GM21447 (cell line): ENCODE results near the gene CALML5.

ENCODE experiments used
- ATAC-seq: cut with Tn5 transposase; IDR thresholded peaks from one replicate; pipeline ENCODE4 v1.9.1; 2021; ENCODE audit not compliant: unreplicated experiment

CALML5 gene

DNA sequence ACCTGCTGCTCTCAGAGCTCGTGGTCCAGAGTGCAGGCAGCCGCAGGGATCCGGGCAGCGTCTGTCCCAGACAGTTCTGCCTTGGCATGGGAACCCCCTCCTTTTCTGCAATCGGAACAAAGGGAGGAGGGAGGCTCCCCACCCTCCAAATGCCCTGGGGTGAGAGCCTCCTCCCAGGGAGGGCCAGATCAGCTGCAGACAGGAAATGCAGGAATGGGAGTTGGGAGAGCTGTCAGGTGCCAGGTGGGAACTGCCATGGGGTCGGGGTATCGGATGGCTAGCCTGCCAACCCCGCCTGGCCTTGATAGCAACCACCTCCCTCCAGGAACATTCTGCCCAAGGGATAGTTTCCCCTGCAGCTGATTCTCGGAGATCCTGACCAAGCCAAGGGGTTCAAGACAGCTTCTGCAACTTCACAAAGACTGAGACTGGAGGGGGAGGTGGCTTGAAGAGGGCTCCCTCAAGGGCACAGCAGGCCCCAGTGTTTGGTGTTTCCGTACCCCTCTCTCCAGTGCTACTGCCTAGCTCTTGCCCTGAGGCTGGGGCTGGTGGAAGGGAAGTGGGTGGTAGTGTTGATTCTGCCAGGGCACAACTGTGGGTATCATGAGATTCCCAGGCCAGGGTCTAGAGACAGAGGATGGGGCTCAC lies at the start of gene CALML5:
TSS of gene CALML5 (minus strand) at position 78 of the 648 bp plus-strand sequence. CDS start 132 bp downstream, outside the sequence.
- no peak for ATAC-seq

GRCh38 chr10:5547931-5548660 lies 48.7 kb upstream of the CALML5 start:
- no peak for ATAC-seq

GRCh38 chr10:5547681-5547930 lies 48.2 kb upstream of the CALML5 start:
- no peak for ATAC-seq

- ATAC-seq, result no peak
Measured at GRCh38 chr10:5546891-5547680, 47.7 kb upstream of the CALML5 start.

GRCh38 chr10:5545778-5546710 lies 46.7 kb upstream of the CALML5 start:
- no peak for ATAC-seq

- ATAC-seq, result no peak
Measured at GRCh38 chr10:5545426-5545777, 46.0 kb upstream of the CALML5 start.

GRCh38 chr10:5545011-5545410 lies 45.6 kb upstream of the CALML5 start:
- no peak for ATAC-seq

GRCh38 chr10:5544216-5544805 lies 44.9 kb upstream of the CALML5 start:
- no peak for ATAC-seq

GRCh38 chr10:5543623-5544022 lies 44.3 kb upstream of the CALML5 start:
- ATAC-seq, result no peak

DNA sequence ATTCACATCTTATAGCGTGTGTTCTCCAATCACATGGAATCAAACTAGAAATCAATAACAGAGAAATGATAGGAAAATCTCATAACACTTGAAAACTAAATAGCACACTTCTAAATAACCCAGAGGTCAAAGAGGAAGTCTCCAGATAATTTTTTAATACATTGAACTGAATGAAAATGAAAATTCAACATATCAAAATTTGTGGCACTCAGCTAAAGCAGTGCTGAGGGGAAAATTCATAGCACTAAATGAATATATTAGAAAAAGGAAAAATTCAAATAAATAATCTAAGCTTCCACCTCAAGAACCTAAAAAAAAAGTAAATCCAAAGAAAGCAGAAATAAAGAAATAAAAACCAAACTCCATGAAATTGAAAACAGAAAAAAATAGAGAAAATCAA lies 42.7 kb upstream of the CALML5 start:
- ATAC-seq, result no peak

DNA sequence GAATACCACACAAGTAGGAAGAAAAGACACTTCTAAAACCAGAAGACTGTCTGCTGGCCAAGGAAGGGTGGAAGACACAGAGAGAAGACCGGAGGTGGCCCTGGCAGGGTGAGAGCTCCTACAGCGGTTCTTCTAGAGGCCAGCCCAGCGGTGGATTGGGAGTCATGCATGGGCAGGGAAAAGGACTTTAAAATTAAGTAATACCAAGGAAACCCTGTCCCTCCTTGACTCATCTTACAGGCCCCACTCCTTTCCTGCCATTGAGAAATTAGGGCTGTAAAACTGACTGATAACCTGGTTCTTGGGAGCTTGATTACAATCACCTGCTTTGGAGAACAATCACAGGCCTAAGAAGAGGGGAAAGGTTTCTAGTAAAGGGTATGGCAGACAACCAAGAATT lies 41.5 kb upstream of the CALML5 start:
- ATAC-seq, result no peak

- ATAC-seq, result no peak
Measured at GRCh38 chr10:5540080-5540479, 40.7 kb upstream of the CALML5 start.

DNA sequence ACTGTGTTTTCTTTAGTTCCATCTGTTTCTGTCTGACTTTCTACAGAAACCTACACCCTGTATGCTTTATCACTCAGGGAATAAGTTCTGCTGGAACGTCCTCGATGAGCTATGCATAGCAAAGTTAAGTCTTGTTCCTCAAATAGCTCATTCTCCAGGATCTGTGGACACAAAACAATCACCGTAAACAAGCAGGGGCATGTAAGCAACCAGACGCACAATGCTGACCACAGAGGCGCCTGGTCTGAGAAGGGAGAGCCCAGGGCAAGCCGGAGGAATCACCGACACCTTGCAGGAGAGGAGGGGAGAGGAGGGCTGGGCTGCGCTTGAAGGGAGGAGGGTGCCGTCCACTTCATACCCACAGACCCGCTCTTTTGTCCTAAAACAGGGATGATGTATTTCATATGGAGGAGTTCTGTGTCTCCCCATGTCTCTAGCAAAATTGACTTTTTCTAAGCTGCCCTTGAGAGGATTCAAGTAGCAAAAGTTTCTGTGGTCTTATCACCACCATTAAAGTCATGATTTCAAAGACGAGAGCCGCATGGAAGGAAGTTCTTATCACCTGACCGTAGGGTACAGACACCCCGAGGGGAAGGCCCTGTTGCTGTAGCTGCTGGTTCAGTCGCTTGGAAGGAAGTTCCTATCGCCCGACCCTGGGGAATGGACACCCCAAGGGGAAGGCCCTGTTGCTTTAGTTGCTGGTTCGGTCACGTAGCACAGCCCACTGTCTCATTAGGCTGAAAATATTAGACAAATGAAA lies 39.7 kb upstream of the CALML5 start:
- ATAC-seq, result no peak

- no peak for ATAC-seq
Measured at GRCh38 chr10:5538446-5538845, 39.1 kb upstream of the CALML5 start.

DNA sequence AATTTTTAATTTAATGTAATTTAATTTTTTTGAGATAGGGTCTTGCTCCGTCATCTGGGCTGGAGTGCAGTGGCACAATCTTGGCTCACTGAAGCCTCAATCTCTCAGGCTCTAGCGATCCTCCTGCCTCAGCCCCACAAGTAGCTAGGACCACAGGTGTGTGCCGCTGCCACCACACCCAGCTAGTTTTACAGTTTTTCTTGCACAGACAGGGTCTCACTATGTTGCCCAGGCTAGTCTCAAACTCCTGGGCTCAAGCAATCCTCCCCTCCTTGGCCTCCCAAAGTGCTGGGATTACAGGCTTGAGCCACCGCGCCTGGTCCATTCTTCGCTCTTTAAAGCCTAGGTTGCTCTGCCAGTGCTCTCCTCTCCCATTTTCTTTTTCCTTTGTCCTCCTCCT lies 38.3 kb upstream of the CALML5 start:
- ATAC-seq, result no peak

DNA sequence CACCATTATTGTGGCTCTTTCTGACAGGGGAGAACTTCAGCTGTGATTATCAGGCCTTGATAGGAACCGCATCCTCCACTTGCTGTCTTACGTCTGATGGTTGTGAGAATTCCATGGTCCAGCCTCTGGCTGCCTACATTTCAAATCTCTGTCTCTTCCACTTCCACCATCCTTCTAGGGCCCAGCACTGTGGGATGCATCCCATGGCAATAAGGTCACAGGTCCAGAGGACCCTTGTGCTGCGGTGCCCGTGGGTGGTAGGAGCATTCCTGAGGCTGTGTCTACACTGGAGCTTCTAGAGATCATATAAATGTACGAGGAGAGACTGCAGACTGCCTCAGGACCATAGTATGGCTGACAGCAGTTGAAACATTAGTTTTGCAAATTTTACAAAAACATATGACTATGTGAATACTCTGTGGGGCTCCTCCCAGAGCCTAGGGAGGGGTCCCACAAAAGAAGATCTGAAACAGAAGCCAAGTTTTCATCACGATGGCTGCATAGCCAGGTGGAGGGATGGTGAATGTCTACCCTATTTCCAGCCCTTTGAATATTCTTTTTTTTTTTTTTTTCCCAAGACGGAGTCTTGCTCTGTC lies 37.2 kb upstream of the CALML5 start:
- no peak for ATAC-seq

DNA sequence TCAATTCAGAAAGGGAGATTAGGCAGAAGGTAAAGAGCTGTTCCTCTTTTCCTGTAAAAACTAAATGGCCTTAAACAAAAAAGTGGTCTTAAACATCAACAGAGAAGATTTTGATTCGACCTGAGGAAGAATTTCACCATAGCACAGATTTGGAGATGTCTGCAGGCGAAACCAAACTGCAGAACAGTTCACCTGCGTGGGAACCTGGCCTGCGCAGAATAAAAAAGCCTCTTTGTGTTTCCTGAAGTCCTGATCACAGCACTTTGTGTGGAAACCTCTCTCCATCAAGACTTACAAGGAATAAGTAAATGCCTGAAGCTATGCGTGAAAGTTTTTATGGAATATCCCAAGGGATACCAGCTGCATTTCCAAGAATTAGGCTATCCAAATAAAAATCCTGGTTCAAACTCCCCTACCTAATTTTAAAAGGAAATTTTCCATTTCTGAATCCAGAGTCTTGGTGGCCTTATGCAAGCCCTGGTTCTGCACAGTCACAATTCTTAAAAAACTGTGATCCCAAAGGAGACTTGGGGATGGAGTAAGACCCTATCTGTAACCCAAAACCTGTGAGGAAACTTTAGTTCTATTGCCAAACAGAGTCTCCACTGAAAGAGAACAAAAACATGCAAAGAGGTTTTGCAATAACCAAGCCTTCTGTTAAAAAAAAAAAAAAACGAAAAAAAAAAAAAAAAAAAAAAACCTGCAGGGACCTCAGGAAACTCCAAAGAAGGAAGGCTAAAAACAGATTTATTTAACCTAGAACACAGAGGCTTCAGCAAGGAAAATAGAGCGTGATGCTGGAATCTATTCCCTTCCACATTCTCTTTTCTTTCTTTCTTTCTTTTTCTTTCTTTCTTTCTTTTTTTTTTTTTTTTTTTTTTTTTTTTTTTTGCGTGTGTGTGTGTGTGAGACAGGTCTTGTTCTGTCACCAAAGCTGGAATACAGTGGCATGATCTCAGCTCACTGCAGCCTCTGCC lies 35.8 kb upstream of the CALML5 start:
- ATAC-seq, result no peak

- no peak for ATAC-seq
Measured at GRCh38 chr10:5534051-5534821, 34.9 kb upstream of the CALML5 start.
